Measurements from ENCODE around the gene PTPRK. TPM values are rescaled to one million over a fixed set of nuclear protein-coding genes. Genes with fewer than 3 reads are reported as not detected.
A peak's percentile ranks its signal among the peaks of the same experiment; 100 is the strongest.

Gene PTPRK
- total RNA-seq, 1 experiment from 2014 or later = 89.3 TPM

DNA sequence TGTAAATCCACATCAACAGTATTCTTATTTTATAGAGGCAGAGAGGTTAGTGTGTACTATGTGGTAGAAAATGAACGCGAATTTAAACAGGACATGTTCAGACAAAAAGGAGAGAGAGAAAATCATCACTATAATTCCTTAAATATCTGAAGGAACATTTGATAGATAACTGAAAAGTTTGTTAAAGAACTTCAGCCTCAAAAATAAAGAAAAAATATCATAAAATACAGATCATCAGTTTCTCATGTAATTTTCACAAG is 169.2 kb downstream of the PTPRK start:
- Histone ChIP-seq H3K36me3 (ENCODE audit: low read depth) (no peaks in the 10 kb centered on the region), H3K79me2 (ENCODE audit: low read depth) (peaks cover 10% of the 10 kb centered on the region; the same call in 1 of the 2 replicates), H3K9me2 (ENCODE audit: insufficient read depth) (no peaks in the 10 kb centered on the region), H3K27me3 (ENCODE audit: insufficient read depth, low read depth) (no peaks in the 10 kb centered on the region), H3K4me1 (replicated peaks; ENCODE audit: insufficient read depth) (no peaks in the 10 kb centered on the region), H4K20me1 (ENCODE audit: insufficient read depth) (peaks cover 4% of the 10 kb centered on the region; the same call in 1 of the 2 replicates), H3K9me3 (ENCODE audit: insufficient read depth, low read depth) (no peaks in the 10 kb centered on the region), H3K4me3 (no peak overlapping the region), H3K27ac (no peak overlapping the region), H2AFZ (no peak overlapping the region), H3F3A (ENCODE audit: insufficient read depth, low read depth) (no peaks in the 10 kb centered on the region), H3K4me2 (no peak overlapping the region)
- ChIA-PET POLR2A (ENCODE audit: unreplicated experiment) (no interaction called here), CTCF (no interaction called here)
- intact Hi-C loops (cut with micrococcal nuclease; ENCODE audit: unreplicated experiment) = no loop called here
- DNase-seq = no peak
- BruUV-seq (replicated peaks) = no TSS peak
- TF ChIP-seq, protein P1, sequence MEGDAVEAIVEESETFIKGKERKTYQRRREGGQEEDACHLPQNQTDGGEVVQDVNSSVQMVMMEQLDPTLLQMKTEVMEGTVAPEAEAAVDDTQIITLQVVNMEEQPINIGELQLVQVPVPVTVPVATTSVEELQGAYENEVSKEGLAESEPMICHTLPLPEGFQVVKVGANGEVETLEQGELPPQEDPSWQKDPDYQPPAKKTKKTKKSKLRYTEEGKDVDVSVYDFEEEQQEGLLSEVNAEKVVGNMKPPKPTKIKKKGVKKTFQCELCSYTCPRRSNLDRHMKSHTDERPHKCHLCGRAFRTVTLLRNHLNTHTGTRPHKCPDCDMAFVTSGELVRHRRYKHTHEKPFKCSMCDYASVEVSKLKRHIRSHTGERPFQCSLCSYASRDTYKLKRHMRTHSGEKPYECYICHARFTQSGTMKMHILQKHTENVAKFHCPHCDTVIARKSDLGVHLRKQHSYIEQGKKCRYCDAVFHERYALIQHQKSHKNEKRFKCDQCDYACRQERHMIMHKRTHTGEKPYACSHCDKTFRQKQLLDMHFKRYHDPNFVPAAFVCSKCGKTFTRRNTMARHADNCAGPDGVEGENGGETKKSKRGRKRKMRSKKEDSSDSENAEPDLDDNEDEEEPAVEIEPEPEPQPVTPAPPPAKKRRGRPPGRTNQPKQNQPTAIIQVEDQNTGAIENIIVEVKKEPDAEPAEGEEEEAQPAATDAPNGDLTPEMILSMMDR (conservative IDR thresholded peaks at IDR 0.05) = no peak
- TF ChIP-seq EZH2 (IDR thresholded peaks at IDR 0.05; ENCODE audit: low read depth) = no peak

DNA sequence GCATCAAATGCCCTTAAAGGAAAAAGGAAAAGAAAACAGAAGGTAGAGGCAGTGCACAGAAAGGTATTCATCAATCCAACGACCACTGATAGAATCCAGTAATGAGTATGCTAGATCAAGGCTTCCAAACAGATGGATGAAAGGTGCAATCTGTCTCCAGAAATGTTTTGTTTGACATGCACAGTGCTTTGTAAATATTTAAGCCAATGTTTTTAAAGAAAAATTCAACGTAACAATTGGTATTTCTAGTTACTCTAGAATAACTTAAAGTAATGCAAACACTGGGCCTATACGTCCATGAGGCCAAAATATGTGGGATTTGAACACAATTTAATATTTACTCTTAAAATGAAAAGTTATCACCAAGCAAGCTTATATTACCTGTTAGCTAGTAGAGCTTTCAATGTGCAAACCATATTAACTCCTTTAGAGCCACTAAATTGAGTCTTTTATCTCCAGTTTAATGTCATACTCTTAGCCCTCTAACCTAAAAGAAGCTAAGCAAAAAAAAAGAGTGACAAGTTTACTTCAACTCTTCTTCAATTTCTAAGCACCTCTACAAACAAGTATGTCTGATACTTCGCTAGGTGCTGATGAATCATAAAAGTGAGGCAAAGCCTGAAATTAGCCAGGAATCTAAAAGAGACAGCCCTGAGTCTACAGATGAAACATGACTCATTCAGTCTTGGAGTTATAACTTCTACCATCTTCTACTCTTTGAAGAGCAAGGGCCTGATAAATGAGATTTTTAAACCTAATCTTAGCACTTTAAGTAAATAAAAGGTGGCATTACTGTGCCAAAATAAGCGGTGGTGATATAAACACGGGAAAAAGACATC is 169.8 kb downstream of the PTPRK start:
- H3K9me2 ChIP-seq (ENCODE audit: insufficient read depth) = no peaks in the 10 kb centered on the region
- H3K4me2 ChIP-seq = no peak overlapping the region
- H4K20me1 ChIP-seq (ENCODE audit: insufficient read depth) = peaks cover 4% of the 10 kb centered on the region; the same call in 1 of the 2 replicates
- no peaks in the 10 kb centered on the region for H3K9me3 ChIP-seq (ENCODE audit: insufficient read depth, low read depth)
- 0 out of 2 replicates have a peak, but pooled peaks cover 8% of the 10 kb centered on the region for H3K79me2 ChIP-seq (ENCODE audit: low read depth)
- no peak overlapping the region for H2AFZ ChIP-seq
- DNase-seq = peak in 1 of 2 experiments; percentile 41
- no peak for TF ChIP-seq EZH2 (IDR thresholded peaks at IDR 0.05; ENCODE audit: low read depth)
- TF ChIP-seq, protein P1 (conservative IDR thresholded peaks at IDR 0.05) = no peak
- no TSS peak for BruUV-seq (replicated peaks)
- ChIA-PET CTCF (no interaction called here), POLR2A (ENCODE audit: unreplicated experiment) (no interaction called here)
- no peak overlapping the region for H3K4me3 ChIP-seq
- no peaks in the 10 kb centered on the region for H3F3A ChIP-seq (ENCODE audit: insufficient read depth, low read depth)
- intact Hi-C loops (cut with micrococcal nuclease; ENCODE audit: unreplicated experiment) = no loop called here
- H3K27ac ChIP-seq = no peak overlapping the region
- H3K27me3 ChIP-seq (ENCODE audit: insufficient read depth, low read depth) = no peaks in the 10 kb centered on the region
- no peaks in the 10 kb centered on the region for H3K4me1 ChIP-seq (replicated peaks; ENCODE audit: insufficient read depth)
- H3K36me3 ChIP-seq (ENCODE audit: low read depth) = no peaks in the 10 kb centered on the region

DNA sequence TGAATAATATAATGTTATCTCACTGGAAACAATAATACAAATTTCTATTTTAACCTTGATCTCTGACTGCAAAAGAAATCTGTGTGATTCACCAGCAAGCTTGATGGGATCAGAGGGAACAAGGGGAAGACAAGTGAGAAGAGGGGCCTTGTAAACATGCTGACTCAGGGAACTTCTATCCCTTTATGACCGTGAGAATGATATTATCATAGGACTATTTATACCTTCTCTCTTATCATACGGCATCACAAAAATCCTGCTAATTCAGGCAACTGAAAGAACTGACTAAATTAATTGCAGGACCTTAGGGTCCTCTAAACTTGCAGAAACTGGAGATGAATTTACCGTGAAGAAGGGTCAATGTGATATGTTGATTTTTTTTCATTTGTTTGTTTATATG is 173.3 kb downstream of the PTPRK start:
- ChIA-PET CTCF (no interaction called here), POLR2A (ENCODE audit: unreplicated experiment) (no interaction called here)
- BruUV-seq (replicated peaks) = no TSS peak
- H3K4me1 ChIP-seq (replicated peaks; ENCODE audit: insufficient read depth) = no peaks in the 10 kb centered on the region
- 0 out of 2 replicates have a peak, but pooled peaks cover 5% of the 10 kb centered on the region for H3K79me2 ChIP-seq (ENCODE audit: low read depth)
- H3K9me3 ChIP-seq (ENCODE audit: insufficient read depth, low read depth) = no peaks in the 10 kb centered on the region
- H3K4me3 ChIP-seq = no peak overlapping the region
- no peak overlapping the region for H3K4me2 ChIP-seq
- no peak for TF ChIP-seq EZH2 (IDR thresholded peaks at IDR 0.05; ENCODE audit: low read depth)
- TF ChIP-seq, protein P1 (conservative IDR thresholded peaks at IDR 0.05) = no peak
- intact Hi-C loops (cut with micrococcal nuclease; ENCODE audit: unreplicated experiment) = no loop called here
- H3K27ac ChIP-seq = no peak overlapping the region
- peaks cover 4% of the 10 kb centered on the region; the same call in 1 of the 2 replicates for H4K20me1 ChIP-seq (ENCODE audit: insufficient read depth)
- no peak for DNase-seq
- no peaks in the 10 kb centered on the region for H3F3A ChIP-seq (ENCODE audit: insufficient read depth, low read depth)
- H3K9me2 ChIP-seq (ENCODE audit: insufficient read depth) = no peaks in the 10 kb centered on the region
- no peak overlapping the region for H2AFZ ChIP-seq
- no peaks in the 10 kb centered on the region for H3K36me3 ChIP-seq (ENCODE audit: low read depth)
- no peaks in the 10 kb centered on the region for H3K27me3 ChIP-seq (ENCODE audit: insufficient read depth, low read depth)
